GM12891 (cell line): ENCODE measurements around the gene VCAN.
A peak's percentile ranks its signal among the peaks of the same experiment; 100 is the strongest.

Experiments used
- DNase-seq: peaks from one replicate; pipeline ENCODE4 v3.0.0; 2011; ENCODE audit warnings: low spot score; ENCODE audit not compliant: insufficient read length
- FAIRE-seq: peaks from 2 replicates; lab custom pipeline; 2011; peaks lifted over from hg19 to GRCh38; lab: Jason Lieb, UNC
- PAX5 ChIP-seq: IDR thresholded peaks from 2 replicates; pipeline ENCODE4 v1.6.1; 2011; ENCODE audit warnings: low read length, moderate library complexity, mild to moderate bottlenecking; ENCODE audit not compliant: insufficient read depth, severe bottlenecking
- POLR2A ChIP-seq: IDR thresholded peaks from 2 replicates; pipeline ENCODE4 v1.6.1; 2011; ENCODE audit warnings: low read depth, low read length, control low read depth
- POLR2AphosphoS5 ChIP-seq: IDR thresholded peaks from 2 replicates; pipeline ENCODE4 v1.6.1; 2011; ENCODE audit warnings: low read depth, low read length, control low read depth
- POU2F2 ChIP-seq: IDR thresholded peaks from 2 replicates; pipeline ENCODE4 v1.6.1; 2011; ENCODE audit warnings: low read depth, mild to moderate bottlenecking, control low read depth, low read length, moderate library complexity
- SPI1 ChIP-seq: IDR thresholded peaks from 2 replicates; pipeline ENCODE4 v1.6.1; 2011; ENCODE audit warnings: low read depth, low read length, control low read depth
- TAF1 ChIP-seq: IDR thresholded peaks from 2 replicates; pipeline ENCODE4 v1.6.1; 2011; ENCODE audit warnings: low read depth, low read length, control low read depth

VCAN gene

GRCh38 chr5:83440826-83441225, 30.7 kb upstream of the VCAN start:
- TF ChIP-seq POU2F2 = no peak

GRCh38 chr5:83441747-83442146, 29.8 kb upstream of the VCAN start:
- peak; percentile 71 for TF ChIP-seq SPI1
- TF ChIP-seq POLR2AphosphoS5 = no peak

More at GRCh38 chr5:83440826-83441225, 30.7 kb upstream of the VCAN start:
- DNase-seq (no peak), FAIRE-seq (no peak)

GRCh38 chr5:83443534-83443933, 28.0 kb upstream of the VCAN start:
- FAIRE-seq = no peak
- no peak for TF ChIP-seq TAF1
- TF ChIP-seq SPI1 = no peak
- TF ChIP-seq POLR2A = no peak
- no peak for TF ChIP-seq PAX5
- no peak for TF ChIP-seq POLR2AphosphoS5
- no peak for TF ChIP-seq POU2F2
- no peak for DNase-seq

More at GRCh38 chr5:83441747-83442146, 29.8 kb upstream of the VCAN start:
- no peak for DNase-seq
- FAIRE-seq = peak; percentile 61

GRCh38 chr5:83444445-83444844, 27.1 kb upstream of the VCAN start:
- no peak for DNase-seq
- TF ChIP-seq TAF1 (no peak), SPI1 (no peak), PAX5 (no peak), POLR2AphosphoS5 (no peak), POU2F2 (no peak), POLR2A (no peak)
- FAIRE-seq = no peak

- DNase-seq (no peak), FAIRE-seq (no peak)
- TF ChIP-seq POLR2AphosphoS5 (no peak), SPI1 (no peak), TAF1 (no peak), PAX5 (no peak), POLR2A (no peak), POU2F2 (no peak)
These were observed 25.1 kb upstream of the VCAN start for GRCh38 chr5:83446253-83446947.

- TF ChIP-seq PAX5 = no peak
- no peak for TF ChIP-seq POLR2A
- no peak for TF ChIP-seq TAF1
- no peak for TF ChIP-seq SPI1
- no peak for TF ChIP-seq POLR2AphosphoS5
- TF ChIP-seq POU2F2 = no peak
- no peak for DNase-seq
- FAIRE-seq = no peak
These were observed 24.0 kb upstream of the VCAN start for GRCh38 chr5:83447533-83447932.

- no peak for DNase-seq
- no peak for TF ChIP-seq POLR2A
- TF ChIP-seq SPI1 = no peak
- no peak for TF ChIP-seq POU2F2
- TF ChIP-seq PAX5 = no peak
- TF ChIP-seq POLR2AphosphoS5 = no peak
- no peak for TF ChIP-seq TAF1
- FAIRE-seq = no peak
These were observed 21.2 kb upstream of the VCAN start for GRCh38 chr5:83450183-83450966.

GRCh38 chr5:83450967-83451248, 20.6 kb upstream of the VCAN start:
- no peak for DNase-seq
- no peak for FAIRE-seq

GRCh38 chr5:83451955-83452354, 19.6 kb upstream of the VCAN start:
- FAIRE-seq (no peak), DNase-seq (no peak)
- TF ChIP-seq POLR2A = no peak
- no peak for TF ChIP-seq PAX5
- TF ChIP-seq SPI1 = no peak
- TF ChIP-seq TAF1 = no peak
- TF ChIP-seq POLR2AphosphoS5 = no peak
- no peak for TF ChIP-seq POU2F2

More at GRCh38 chr5:83450967-83451248, 20.6 kb upstream of the VCAN start:
- TF ChIP-seq PAX5 (no peak), TAF1 (no peak), POU2F2 (no peak), POLR2A (no peak), POLR2AphosphoS5 (no peak), SPI1 (no peak)

GRCh38 chr5:83453937-83454336, 17.6 kb upstream of the VCAN start:
- TF ChIP-seq POLR2AphosphoS5 (no peak), POLR2A (no peak), POU2F2 (no peak), PAX5 (no peak), TAF1 (no peak), SPI1 (no peak)
- FAIRE-seq (no peak), DNase-seq (no peak)

- no peak for FAIRE-seq
- DNase-seq = no peak
- TF ChIP-seq PAX5 (no peak), POLR2A (no peak), TAF1 (no peak), POU2F2 (no peak)
These were observed 7.3 kb upstream of the VCAN start for GRCh38 chr5:83464261-83464660.
